Ascending aorta (tissue), 2 donors: ENCODE data around the gene PPP6R3. TPM values are rescaled to one million over a fixed set of nuclear protein-coding genes. Genes with fewer than 3 reads are reported as not detected.

Source experiments
- DNase-seq, 2 donors: peaks; one replicate each; pipeline ENCODE4 v3.0.0-alpha.2; 2019; ENCODE audit warnings: low spot score in 2 of 2
- H3K27ac ChIP-seq, 2 donors: fragments of 200-600 bp; sonication (generic); one replicate each; pipeline ENCODE4 v1.5.1; 2016 to 2017; ENCODE audit warnings: mild to moderate bottlenecking in 1 of 2
- H3K27me3 ChIP-seq: fragments of 200-600 bp; sonication (generic); one replicate; pipeline ENCODE4 v1.5.1; 2017
- H3K36me3 ChIP-seq, 2 donors: fragments of 200-600 bp; sonication (generic); one replicate each; pipeline ENCODE4 v1.5.1; 2016
- H3K4me1 ChIP-seq, 2 donors: fragments of 200-600 bp; sonication (generic); one replicate each; pipeline ENCODE4 v1.5.1; 2016 to 2017; ENCODE audit warnings: mild to moderate bottlenecking in 1 of 2
- H3K4me3 ChIP-seq, 2 donors: fragments of 200-600 bp; sonication (generic); one replicate each; pipeline ENCODE4 v1.5.1; 2016 to 2017; ENCODE audit warnings: mild to moderate bottlenecking in 1 of 2
- H3K9me3 ChIP-seq, 2 donors: fragments of 200-600 bp; sonication (generic); one replicate each; pipeline ENCODE4 v1.5.1; 2016
- CTCF ChIP-seq, 3 experiments: fragments of 200-600 bp in 2 of 3; fragments of 450-650 bp in 1 of 3; sonication (generic) in 2 of 3; IDR thresholded peaks; one replicate each; pipeline ENCODE4 v1.5.1; 2016 to 2019; ENCODE audit warnings: antibody characterized with exemption in 3 of 3, mild to moderate bottlenecking in 1 of 3, moderate library complexity in 1 of 3
- intact Hi-C: fragments of 100-400 bp; cut with DNase I; formaldehyde crosslinking; loops from one replicate; pipeline ENCODE4 v1.15.1; 2023
- total RNA-seq: library from RNA; depleted of rRNA; stranded (reverse); fragments of >200 nt; gene quantifications from one replicate; pipeline ENCODE4 v1.1.0, GENCODE V29; 2016

Gene PPP6R3
- total RNA-seq, 1 donor from 2014 or later, result 94.7 TPM

- intact Hi-C loops, result no loop called here
- peaks cover 8 to 27% of the 10 kb centered on the region in 2 donors for H3K4me1 ChIP-seq
Observed at GRCh38 chr11:68495872-68496271, 35.3 kb downstream of the PPP6R3 start.

GRCh38 chr11:68497761-68498160 is 37.2 kb downstream of the PPP6R3 start:
- DNase-seq, result no peak
- intact Hi-C loops, result no loop called here
- no peaks in the 10 kb centered on the region for H3K36me3 ChIP-seq
- no peak overlapping the region for H3K27ac ChIP-seq
- H3K4me3 ChIP-seq, result no peak overlapping the region
- no peak for TF ChIP-seq CTCF (IDR thresholded peaks at IDR 0.05)
- H3K9me3 ChIP-seq, result no peaks in the 10 kb centered on the region
- H3K27me3 ChIP-seq, result no peaks in the 10 kb centered on the region
- H3K4me1 ChIP-seq, result peaks cover 8 to 30% of the 10 kb centered on the region in 2 donors

More at GRCh38 chr11:68495872-68496271, 35.3 kb downstream of the PPP6R3 start:
- no peak for DNase-seq
- H3K4me3 ChIP-seq, result no peak overlapping the region
- no peak overlapping the region for H3K27ac ChIP-seq
- no peaks in the 10 kb centered on the region for H3K9me3 ChIP-seq
- H3K27me3 ChIP-seq, result no peaks in the 10 kb centered on the region
- no peak for TF ChIP-seq CTCF (IDR thresholded peaks at IDR 0.05)
- no peaks in the 10 kb centered on the region for H3K36me3 ChIP-seq

- DNase-seq, result no peak
- intact Hi-C loops, result no loop called here
- no peak for TF ChIP-seq CTCF (IDR thresholded peaks at IDR 0.05)
- Histone ChIP-seq H3K4me3 (no peak overlapping the region), H3K4me1 (peaks cover 8 to 34% of the 10 kb centered on the region in 2 donors), H3K27ac (no peak overlapping the region), H3K36me3 (no peaks in the 10 kb centered on the region), H3K27me3 (no peaks in the 10 kb centered on the region), H3K9me3 (no peaks in the 10 kb centered on the region)
Observed at GRCh38 chr11:68498321-68498720, 37.8 kb downstream of the PPP6R3 start.

GRCh38 chr11:68498903-68499883 is 38.6 kb downstream of the PPP6R3 start:
- peaks cover 8 to 38% of the 10 kb centered on the region in 2 donors for H3K4me1 ChIP-seq
- no peaks in the 10 kb centered on the region for H3K27me3 ChIP-seq
- H3K27ac ChIP-seq, result no peak overlapping the region
- no peaks in the 10 kb centered on the region for H3K9me3 ChIP-seq
- H3K36me3 ChIP-seq, result no peaks in the 10 kb centered on the region
- intact Hi-C loops, result no loop called here
- DNase-seq, result no peak
- H3K4me3 ChIP-seq, result no peak overlapping the region
- TF ChIP-seq CTCF (IDR thresholded peaks at IDR 0.05), result no peak

- intact Hi-C loops, result no loop called here
- DNase-seq, result no peak
- Histone ChIP-seq H3K4me1 (peaks cover 13 to 45% of the 10 kb centered on the region in 2 donors), H3K9me3 (no peaks in the 10 kb centered on the region), H3K4me3 (no peak overlapping the region), H3K36me3 (no peaks in the 10 kb centered on the region), H3K27ac (no peak overlapping the region), H3K27me3 (no peaks in the 10 kb centered on the region)
- TF ChIP-seq CTCF (IDR thresholded peaks at IDR 0.05), result no peak
Observed at GRCh38 chr11:68500206-68500605, 39.7 kb downstream of the PPP6R3 start.
